AG20443 (cell line): ENCODE measurements around the gene CABLES2.
"Not testable (repeated sequence)": the region's sequence is repeated elsewhere in the genome, so short reads cannot be mapped to it uniquely, and the experiment has no call there.

Source experiments
- DNase-seq: peaks from one replicate; pipeline ENCODE4 v3.0.0; 2012; ENCODE audit warnings: low spot score, mixed read lengths

Gene CABLES2

GRCh38 chr20:62436692-62437091 is 29.6 kb upstream of the CABLES2 start:
- DNase-seq = no peak

DNA sequence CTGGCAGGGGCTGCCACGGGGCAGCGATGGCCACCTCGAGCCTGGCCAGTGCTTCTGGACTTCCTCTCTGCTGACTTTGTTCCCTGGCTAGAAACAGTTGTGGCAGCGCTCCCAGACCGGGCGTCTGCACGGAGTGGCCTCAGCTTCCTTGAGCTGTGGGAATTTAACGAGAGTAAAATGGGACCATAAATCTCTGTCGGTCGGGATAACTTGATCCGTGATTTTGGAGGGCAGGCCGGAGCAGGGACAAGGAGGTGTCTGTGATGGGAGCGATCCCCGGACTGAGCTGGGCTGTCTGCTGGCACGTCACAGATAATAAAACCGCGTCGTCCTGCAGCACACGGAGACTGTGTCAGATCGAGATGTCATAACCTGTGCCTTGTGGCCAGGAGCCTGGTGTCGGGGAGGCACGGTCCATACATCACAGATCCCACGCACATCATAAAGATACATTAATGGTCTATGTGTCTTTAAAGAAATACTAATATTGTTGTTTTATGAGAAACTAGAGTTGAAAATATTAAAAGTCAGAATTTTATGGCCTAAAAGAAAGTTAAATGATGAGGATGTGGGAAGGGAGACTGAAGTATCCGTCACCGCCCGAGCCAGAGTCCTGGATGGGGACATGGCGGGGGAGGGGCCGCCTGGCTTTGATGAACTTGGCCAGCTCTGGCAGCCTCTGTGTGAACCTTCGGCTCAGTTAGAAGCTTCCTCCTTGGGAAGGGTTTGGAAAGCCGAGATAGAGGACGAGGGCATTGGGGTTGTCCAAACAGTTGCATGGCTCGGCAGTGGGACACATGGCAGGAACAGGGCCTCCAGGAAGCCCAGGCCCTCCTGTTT is 26.8 kb upstream of the CABLES2 start:
- DNase-seq = peak; percentile 66

GRCh38 chr20:62430866-62431447 is 23.9 kb upstream of the CABLES2 start:
- no peak for DNase-seq

DNA sequence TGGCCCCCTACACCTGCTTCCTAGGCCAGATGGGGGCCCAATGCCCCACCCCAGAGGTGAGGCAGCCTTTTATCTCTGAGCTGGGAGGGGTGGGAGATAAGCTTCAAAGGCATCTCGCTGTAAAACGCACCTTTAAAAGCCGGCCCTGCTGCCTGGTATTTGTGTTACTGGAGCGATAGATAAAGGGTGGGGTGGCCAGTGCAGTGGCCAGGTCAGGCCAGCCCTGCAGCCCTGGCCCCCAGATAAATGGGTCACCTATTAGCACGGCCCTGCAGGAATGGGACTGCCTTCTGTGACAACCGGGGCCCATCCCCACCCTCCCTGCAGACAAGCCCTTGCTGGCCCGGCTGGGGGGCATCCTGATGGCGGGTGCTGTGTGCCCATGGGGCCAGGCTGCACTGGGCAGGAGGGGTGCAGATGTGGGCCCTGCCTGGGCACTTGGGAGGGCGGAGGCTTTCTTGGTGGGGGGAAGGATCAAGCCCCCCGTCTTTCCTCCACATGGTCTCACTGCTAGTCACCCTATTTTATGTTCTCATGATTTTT is 23.3 kb upstream of the CABLES2 start:
- no peak for DNase-seq

DNA sequence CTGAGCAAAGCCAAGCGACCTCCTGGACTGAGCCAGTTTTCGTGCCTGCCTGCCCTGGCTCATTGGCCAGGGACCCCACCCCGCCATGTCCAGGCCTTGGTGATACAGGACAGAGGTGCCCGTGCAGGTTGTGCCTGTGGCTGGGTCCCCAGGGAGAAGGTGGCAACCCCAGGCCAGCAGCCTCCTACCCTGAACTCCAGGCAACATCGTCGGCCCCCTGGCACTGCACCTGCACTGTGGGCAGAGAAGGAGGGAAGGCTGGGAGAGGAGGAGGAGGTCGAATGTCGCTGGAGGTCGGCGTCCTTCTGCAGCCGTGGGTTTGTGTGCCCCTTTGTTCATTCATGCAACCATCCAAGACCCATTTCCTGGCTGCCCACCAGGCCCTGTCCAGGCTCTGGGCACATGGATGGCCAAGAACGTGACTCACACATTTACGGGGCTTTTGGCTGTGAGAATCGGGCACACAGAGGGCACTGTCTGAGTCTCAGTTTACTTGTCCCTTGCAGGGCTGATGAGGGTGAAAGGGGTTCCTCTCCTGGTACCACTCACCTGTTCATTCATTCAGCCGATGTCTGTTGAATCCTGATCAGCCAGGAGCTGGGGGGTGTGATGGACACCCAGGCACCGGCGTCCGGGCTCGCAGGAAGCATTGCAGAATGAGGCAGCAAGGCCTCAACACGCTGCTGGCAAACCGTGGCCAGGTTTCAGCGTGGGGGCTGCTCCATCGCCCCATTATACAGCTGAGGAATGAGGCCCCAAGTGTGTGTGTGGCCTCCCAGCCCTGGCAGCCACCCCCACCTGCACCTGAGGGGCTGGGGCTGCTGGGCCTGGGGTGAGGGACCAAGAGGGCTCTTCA is 22.6 kb upstream of the CABLES2 start:
- DNase-seq = no peak

DNA sequence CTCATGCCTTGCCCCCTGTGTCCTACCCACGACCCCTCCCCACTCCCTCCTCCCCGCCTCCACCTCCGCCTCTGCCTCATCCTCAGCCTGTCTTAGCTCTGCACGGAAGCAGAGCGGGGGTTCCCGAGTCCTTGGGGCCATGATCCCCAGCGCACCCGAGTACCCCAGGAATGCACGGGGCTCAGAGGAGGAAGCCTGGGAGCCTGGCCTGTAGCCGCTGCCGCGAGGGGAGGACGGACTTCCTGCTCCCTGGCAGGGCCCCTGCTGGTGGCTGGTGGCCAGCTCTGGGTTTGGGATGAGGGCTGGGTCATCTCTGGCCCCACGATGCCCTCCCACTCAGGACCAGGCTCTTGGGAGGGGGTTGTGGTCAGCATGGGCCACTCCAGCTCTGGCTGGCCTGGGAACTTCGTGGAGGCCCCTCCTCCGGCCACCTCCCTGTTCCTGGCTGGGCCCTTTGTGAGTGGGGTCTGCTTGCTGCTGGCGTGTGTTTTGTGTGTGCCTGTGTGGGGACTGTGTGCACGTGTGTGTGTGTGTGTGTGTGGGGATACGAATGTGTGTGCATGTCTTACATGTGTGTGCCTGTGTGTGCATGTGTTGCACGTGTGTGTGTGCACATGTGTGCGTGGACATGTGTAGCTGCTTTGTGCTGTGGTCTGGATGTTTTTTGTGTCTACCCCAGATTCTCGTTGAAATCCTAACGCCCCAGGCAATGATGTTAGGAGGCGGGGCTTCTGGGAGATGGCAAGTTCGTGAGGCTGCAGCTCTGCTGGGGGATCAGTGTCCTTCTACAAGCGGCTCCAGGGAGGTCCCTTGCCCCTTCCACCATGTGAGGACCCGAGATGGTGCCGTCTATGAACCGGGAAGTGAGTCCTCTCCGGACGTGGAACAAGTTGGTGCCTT is 21.6 kb upstream of the CABLES2 start:
- no peak for DNase-seq

GRCh38 chr20:62428002-62428372 is 20.9 kb upstream of the CABLES2 start:
- no peak for DNase-seq

DNA sequence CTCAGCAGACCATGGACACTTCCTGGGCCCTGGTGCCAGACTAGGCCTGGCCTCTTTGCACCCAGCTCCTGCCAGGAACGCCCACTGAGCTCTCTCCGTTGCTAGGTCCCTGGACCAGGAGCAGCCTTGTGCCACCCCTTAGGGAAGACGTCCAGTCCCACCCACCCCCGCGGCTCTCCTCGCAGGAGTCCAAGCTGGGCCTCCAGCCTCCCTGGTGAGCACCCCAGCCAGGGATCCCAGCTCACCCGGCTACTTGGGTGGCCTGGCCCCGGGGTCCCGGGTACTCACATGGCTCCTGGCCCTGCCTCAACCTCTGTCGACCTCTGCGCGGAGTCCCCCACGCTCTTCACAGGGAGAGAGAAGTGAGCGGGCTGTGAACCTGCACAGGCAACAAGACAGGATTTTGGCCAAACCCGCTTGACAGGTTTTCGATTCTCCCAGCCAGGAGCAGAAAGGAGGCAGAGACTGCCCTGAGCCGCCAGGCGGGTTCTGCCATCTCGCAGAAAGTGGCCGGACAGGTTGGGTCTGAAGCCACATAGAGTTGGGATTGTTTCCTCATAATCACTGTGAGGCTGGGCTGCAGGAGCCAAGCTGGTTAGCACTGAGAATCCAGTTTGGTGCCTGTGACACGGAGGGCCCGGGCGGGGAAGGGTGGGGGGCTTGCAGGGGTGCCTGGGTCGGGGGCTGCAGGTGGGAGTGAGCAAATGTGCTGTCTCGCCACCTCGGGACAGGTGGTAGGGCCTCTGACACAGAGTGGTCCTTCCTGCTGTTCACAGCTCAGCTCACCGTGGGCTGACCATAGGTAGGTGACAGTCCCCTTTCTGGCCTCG is 20.3 kb upstream of the CABLES2 start, which contains the start of gene RBBP8NL:
RBBP8NL (minus strand) TSS at position 368 of the 830 bp plus-strand sequence. CDS start 7,892 bp downstream, outside the sequence.
- no peak for DNase-seq

DNA sequence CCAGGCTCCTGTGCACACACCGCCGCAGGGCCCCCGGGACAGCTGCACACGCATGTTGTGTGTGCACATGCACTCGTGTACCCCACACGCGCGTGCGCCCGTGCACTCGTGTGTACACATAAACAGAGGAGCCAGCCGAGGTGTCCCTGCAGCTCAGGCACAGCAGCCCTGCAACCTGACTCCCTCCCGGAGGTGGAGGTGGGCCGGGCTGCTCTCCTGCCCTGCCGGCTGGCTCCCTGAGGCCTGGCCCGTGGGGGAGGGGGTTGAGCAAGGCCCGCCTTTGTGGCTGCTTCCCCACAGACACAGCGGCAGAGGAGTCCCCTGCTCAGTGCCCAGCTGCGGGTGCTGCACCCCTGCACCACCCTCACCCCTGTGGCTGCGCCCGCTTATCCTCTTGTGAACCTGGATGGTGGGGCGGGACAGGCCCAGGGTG is 19.6 kb upstream of the CABLES2 start:
- no peak for DNase-seq

GRCh38 chr20:62426059-62426348 is 18.9 kb upstream of the CABLES2 start:
- not testable (repeated sequence) for DNase-seq

DNA sequence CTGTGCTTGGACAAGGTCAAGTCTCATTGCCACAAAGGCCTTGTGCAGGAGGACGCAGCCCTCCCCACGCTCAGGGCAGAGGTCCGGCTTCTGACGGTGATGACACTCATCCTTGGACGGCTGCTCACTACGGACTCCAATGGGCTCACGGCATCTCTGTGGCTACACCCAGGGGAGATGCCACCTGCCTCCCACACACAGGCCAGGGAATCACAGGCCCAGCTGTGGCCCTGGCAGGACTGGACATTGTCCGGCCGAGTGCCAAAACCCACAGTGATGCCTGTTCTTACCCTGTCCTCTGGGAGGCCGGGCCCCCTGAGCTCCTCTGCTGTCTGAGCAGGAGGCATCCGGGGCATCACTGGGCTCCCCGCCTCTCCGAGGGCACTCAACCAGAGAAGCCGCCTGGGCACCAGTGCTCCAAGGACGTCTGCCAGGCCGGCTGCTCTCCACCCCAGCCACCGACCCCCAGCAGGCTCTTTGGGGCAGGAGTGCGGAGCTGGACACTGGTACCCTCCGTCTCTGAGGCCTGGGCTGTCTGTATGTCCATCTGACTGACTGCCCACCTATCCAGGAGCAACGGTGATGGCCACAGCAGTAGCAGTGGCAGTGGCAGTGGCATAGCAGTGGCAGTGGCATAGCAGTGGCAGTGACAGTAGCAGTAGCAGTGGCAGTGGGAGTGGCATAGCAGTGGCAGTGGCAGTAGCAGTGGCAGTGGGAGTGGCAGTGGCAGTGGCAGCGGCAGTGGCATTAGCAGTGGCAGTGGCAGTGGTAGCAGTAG is 18.4 kb upstream of the CABLES2 start:
- DNase-seq = no peak

DNA sequence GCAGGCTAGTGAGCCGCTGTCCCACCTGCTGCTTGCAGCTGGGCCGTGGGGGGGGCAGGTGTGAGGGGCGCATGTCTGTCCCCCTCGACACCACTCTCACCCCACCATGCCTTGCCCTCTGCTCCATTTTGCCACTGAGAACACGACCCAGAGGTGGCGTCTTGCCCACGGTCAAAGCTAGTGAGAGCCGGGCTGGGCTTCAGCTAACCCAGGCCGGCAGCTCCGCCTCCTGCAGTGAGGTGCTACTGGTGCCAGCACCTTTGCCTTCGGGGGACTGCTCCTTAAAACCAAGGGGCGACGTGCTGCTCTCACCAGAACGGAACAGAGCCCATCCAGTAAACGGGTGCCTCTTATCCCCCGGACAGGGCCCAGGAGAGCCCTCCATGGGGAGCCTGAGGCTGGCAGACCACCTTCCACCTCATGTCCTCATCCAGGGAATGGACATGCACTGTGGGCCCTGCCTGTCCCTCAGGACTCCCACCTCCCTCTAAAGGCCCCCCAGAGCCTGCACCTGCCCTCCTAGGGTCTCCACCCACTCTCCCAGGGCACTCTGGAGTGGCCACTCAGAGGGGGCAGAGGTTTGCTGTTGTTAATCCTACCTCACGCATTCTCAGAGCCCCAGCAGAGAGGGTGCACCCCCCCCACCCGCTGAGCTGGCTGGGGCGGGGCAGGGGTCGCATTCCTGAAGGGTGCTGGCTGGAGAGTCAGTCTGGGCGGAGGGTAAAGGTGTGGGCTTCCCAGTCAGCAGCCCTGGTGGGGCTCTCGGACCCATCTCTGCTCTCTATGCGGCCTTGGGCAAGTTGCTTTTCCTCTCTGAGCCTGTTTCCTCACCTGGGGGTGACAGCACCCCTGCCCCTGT is 17.4 kb upstream of the CABLES2 start:
- DNase-seq = no peak

DNA sequence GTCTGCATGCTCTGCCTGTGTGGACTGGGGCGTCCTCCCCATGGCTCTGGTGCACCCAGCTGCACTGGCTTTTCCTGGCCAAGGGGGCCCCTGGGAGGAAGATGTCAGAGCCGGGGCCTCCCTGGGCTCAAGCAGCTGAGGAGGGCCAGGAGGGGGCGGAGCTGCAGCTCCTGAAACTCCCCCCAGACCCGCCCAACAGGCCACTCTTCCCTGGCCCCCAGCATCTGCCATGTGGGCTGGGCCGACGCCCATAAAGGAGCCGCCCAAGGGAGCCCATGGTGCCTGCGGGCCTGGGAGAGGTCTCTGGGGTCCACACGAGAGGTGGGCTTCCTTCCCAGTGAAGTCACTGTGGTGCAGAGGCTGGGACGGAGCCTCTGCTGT is 16.2 kb upstream of the CABLES2 start:
- DNase-seq = no peak

GRCh38 chr20:62422636-62423325 is 15.7 kb upstream of the CABLES2 start:
- DNase-seq = no peak

- no peak for DNase-seq
These were observed 14.6 kb upstream of the CABLES2 start for GRCh38 chr20:62421716-62421990.

GRCh38 chr20:62420846-62421715 is 14.0 kb upstream of the CABLES2 start:
- DNase-seq = no peak

GRCh38 chr20:62419759-62420158 is 12.7 kb upstream of the CABLES2 start:
- DNase-seq = no peak
